HG02943 (cell line): ENCODE data around the gene COMMD8.
A peak's percentile ranks its signal among the peaks of the same experiment; 100 is the strongest.

Experiments
- ATAC-seq: cut with Tn5 transposase; IDR thresholded peaks from one replicate; pipeline ENCODE4 v1.9.1; 2021; ENCODE audit warnings: mild to moderate bottlenecking, low read depth, moderate library complexity; ENCODE audit not compliant: unreplicated experiment

COMMD8 gene

DNA sequence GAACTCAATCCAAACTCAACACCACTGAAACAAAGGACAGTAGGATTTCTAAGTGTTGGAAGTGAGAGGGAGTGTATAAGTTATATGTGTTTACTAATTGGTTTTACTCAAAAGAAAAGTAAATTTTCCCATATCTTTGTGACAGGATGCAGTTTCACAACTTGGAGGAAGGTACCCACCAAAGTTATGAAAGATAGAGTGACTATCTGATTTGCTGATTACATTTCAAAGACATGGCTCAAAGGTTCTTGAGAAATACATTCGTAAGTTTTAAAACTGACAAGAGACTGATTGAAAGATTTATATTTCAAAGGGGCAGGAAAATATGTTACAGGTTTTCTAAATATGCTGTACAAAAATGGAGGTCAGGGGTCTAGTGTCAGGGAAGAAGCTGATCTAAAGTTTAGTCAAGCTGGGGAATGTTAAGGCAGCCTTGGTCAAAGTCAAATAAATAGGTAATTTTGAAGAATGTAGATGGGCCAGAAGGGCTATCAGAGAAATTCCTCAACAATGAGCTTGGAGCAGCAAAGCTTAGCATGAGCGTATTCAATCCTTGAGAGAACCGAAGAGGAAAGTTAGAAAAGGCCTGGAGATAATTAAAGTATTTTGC lies 9.7 kb upstream of the COMMD8 start:
- ATAC-seq = no peak

GRCh38 chr4:47471591-47471990 lies 8.1 kb upstream of the COMMD8 start:
- no peak for ATAC-seq

- ATAC-seq = no peak
Measured at GRCh38 chr4:47471064-47471463, 7.6 kb upstream of the COMMD8 start.

DNA sequence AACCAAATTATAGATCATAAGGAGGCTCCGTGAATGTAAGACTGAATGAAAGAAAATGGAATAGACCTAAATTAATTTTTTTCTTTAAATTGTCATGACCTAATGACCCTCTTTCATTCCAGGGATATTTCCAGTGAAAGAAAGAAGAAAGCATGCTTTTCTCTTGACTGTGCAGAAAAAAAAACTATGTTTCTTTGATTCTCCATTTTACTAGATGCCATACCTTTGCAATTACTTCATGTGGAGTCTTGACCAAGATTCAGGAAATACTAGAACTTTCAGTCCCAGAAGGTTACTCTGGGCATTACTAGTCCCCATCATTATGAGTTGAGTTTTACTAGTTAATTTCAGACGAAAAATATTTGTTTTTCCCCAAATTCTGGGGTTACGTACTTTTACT lies 6.4 kb upstream of the COMMD8 start:
- ATAC-seq = no peak

DNA sequence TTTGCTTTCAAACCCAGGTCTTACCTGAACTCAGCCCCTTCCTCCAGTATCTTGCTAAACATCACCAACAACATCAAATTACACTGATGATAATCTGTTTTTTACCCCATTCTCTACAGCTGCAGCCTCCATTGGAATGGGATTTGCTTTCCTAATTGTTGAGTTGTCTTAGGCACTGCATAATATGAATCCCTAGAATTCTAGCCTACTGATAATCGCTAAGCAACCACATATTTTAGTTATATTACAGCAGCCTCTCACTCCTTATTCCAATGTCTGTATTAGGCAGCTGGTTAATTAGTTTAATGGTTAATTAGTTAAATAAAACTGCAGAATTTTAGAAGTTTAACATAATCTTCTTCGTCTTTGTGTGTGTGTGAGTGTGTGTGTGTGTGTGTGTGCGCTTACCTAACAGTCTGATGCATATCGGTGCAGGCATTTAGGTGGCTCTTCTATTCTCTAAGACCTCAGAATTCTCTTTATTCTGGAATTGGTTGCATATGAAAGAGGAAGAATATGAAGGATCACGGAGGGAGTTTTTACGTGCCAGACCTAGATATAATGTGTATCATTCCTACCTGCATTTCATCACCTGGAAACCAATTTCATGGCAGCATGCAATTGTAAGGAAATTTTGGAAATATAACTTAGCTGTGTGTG lies 5.3 kb upstream of the COMMD8 start:
- ATAC-seq = no peak

DNA sequence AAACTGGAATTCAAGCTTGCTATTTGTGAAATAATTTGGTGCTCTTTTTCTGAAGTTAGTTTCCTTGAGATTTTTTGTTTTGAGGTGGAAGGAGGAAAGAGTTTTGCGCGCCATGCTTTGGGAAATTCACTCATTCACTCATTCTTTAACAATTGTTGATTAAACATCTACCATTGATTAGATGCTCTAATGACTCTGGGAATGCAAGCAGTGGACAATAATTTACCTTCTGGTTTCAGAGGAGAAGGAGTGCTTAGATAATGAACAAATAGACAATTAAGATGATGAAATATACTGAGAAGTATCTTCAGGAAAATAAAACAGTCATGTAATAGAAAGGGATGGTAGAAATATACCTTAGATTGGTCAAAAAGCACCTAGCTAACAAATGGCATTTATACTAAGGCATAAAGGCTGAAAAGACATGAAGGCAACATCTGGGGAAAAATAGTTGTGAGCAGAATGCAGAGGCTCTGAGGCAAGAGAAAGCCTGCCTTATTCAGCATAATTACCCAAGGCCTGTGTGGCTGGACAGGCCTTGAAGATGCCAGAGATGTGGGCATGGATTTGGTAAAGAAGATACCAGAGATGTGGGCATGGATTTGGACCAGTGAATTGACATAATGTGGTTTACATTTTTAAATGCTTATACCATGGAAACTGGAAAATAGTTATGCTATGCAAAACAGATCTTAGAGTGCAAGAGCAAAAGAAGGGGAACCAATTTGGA lies 2.7 kb upstream of the COMMD8 start:
- no peak for ATAC-seq

- no peak for ATAC-seq
Measured at GRCh38 chr4:47465004-47465403, 1.5 kb upstream of the COMMD8 start.

DNA sequence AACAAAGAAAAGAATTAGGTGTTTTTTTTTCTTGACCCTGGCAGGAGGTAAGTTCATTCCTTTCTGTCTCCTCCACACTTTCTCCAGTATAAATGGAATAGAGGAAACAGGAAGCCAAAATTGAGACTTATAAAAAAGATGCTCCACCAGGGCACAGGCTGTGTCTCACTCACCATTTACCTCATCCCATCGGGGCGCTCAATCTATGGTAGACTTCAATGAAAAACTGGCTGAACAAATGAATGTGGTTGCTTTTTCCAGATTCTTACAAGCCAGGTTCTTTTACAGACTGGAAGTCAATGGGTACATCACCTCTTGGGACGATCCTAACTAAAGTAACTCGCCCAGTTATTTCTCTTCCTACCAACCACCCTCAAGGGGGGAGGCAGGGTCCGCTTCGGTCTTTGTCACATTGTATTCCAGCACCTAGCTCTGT lies 685 bp downstream of the COMMD8 start:
- peak; percentile 30 for ATAC-seq

- ATAC-seq = no peak
Measured at GRCh38 chr4:47451657-47452056, 11.8 kb downstream of the COMMD8 start.

DNA sequence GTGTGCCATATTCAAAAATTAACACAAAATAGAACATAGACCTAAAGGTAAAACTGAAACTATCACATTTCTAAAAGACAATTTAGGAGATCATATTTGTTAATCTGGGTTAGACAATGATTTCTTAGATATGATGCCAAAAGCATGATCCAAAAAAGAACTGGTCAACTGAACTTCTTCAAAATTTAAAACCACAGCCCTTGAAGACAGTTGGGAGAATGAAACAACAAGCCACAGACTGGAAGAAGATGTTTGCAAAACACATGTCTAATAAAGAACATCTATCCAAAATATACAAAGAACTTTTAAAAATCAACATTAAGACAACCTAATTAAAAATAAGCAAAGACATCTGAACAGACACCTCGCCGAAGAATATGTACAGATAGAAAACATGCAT lies 19.5 kb downstream of the COMMD8 start:
- no peak for ATAC-seq

DNA sequence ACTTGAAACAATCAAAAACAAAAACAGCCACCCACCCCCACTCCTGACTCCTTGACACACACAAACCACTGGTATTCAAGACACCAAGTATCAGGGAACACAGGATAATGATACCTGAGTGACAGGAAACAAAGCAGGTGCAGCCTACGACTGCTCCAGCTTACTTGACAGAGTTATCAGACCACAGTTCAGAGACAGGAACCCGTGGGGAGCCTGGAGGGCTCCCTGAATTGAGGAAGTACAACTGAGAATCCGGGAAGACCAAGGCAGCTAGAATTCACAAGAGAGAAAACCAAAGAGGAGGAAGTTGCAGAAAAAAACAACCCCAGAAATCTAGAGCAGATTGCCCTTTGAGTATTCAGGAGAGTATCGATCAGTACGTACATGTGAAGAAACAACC lies 20.5 kb downstream of the COMMD8 start:
- peak; percentile 75 for ATAC-seq

DNA sequence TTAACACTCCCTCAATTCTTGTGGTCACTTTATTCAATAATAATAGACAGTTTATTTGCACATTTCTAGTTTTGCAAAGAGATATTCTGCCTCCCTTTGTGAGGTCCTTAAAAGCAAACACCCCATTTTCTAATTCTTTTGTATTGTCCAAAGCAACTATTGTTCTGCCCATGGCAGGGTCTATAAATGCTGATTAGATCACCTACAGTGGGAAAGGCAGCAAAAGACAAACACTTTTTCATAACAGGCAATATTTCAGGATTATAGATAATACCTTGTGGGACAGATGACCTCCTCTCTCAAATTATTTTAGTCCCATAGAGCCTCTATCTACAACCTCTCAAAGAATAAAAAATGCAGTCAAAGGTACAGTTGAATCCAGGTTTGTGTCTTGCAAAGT lies 28.6 kb downstream of the COMMD8 start:
- no peak for ATAC-seq

- no peak for ATAC-seq
Measured at GRCh38 chr4:47432749-47433148, 30.8 kb downstream of the COMMD8 start.

DNA sequence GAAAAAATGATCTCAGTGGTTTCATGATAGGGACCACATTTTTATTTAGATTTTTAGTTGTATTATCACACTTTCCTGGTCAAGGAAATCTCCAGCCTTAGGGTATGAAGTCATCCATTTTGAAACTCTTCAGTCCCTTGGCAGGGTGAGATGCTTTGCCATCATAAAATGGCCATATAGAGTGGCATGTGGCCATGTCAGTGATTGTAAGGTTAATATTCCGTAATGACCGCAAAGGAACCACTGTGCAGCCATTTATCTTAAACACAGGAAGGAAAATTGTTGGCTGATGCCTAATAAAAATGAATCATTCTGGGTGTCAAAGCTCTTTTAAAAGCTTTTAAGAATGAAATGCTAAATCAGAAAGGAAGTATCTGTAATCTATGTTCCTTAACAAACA lies 35.6 kb downstream of the COMMD8 start:
- no peak for ATAC-seq

GRCh38 chr4:47425628-47426027 lies 37.9 kb downstream of the COMMD8 start:
- ATAC-seq = no peak

DNA sequence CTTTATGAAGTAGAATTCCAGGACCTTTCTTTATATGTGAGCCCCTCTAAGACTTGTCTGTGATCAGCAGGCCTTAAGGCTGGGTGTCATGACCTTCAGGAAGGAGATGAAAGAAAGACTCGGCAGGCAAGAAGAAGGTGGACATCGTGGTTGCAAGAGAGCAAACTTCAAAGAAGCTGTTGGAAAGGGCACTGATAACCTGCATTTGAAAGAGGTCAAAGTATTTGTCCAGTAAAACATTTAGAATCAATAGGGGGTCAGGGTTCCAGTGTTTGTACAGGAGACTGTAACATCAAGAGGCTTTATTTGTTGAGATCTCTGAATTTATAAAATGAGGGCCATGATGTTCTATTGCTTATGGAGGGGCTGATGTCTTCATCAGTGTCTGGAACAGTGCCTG lies 44.2 kb downstream of the COMMD8 start:
- ATAC-seq = no peak

DNA sequence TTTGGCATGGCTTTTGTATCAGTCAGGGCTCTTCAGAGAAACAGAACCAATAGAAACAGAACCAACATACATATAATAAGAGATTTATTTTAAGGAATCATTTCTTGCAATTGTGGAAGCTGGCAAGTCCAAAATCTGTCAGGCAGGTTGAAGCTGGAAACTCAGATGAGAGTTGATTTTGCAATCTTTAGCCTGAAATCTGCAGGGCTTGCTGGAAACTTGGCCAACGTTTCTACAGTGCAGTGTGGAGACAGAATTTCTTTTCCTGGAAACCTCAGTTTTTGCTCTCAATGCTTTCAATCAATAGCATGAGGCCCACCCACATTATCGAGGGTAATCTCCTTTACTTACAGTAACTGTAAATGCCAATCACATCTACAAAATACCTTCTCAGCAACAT lies 45.4 kb downstream of the COMMD8 start:
- no peak for ATAC-seq

GRCh38 chr4:47415719-47416118 lies 47.8 kb downstream of the COMMD8 start:
- no peak for ATAC-seq

DNA sequence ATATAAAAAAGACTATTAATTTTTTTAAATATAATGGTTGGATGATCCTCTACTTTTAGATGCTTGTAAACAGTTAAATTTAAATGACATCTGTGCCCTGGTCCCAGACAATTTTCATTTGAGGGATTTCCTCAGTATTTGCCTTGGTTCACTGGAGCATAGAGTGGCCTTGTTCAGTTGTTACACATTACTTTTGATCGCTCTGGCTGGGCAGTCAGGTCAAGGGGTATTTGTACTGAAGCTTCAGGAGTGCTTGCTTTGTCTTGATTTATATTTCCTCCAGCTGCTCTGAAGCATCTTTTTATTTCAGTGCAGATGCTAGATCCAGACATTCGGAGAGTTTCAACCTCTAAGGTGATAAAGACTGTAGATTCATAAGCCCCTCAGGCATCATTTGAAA lies 50.0 kb downstream of the COMMD8 start:
- ATAC-seq = no peak

DNA sequence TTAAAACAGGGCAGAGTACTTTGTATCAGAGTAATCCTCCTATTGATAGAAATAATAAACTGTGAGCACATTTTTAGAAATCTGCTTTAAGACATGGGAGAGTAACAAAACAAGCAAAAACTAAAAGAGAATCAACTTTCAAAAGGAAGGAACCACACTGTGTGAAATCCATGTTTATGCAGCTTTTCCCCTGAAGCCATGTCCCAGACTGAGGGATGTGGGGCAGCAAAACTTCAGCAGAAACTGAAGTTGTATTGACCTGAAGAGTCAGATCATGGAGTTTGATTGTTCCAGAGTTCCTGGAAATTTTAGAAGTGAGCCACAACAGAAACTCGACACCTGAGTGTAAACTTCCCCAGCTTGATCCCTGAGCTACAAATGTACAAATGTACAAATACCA lies 53.2 kb downstream of the COMMD8 start:
- no peak for ATAC-seq

DNA sequence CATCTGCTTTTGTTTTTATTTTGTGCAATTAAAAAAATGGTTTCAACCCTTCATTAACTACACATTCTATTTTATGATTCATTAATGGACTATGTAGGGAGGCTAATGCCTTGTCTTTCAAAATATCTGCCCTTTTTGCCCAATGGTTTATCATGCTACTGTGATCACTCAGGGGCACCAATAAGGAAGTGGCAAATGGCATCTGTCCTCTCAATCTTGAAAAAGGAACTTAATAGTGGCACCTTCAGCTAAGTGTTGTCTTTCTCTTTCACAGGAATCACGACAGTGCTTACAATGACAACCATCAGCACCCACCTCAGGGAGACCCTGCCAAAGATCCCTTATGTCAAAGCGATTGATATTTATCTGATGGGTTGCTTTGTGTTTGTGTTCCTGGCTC lies 57.1 kb downstream of the COMMD8 start:
- ATAC-seq = no peak
